GM23248 (cell line): Measurements from ENCODE around the gene NRG4. TPM values are rescaled to one million over a fixed set of nuclear protein-coding genes. Genes with fewer than 3 reads are reported as not detected.

Source experiments
- DNase-seq: peaks from one replicate; pipeline ENCODE4 v3.0.0-alpha.2; 2015
- H2AFZ ChIP-seq: fragments of 200-600 bp; sonication (generic); 2 replicates; pipeline ENCODE4 v1.6.1; 2016; ENCODE audit warnings: antibody characterized with exemption
- H3F3A ChIP-seq: fragments of 200-600 bp; sonication (generic); 2 replicates; pipeline ENCODE4 v1.6.1; 2016; ENCODE audit warnings: mild to moderate bottlenecking, antibody characterized with exemption, mixed run types; ENCODE audit not compliant: insufficient read depth
- H3K27ac ChIP-seq: fragments of 200-600 bp; sonication (generic); 2 replicates; pipeline ENCODE4 v1.5.1; 2016; ENCODE audit warnings: mild to moderate bottlenecking
- H3K27me3 ChIP-seq: fragments of 200-600 bp; sonication (generic); replicated peaks from 2 replicates; pipeline ENCODE4 v1.6.1; 2016; ENCODE audit warnings: mild to moderate bottlenecking; ENCODE audit not compliant: insufficient read depth
- H3K36me3 ChIP-seq: fragments of 200-600 bp; sonication (generic); 2 replicates; pipeline ENCODE4 v1.6.1; 2016; ENCODE audit warnings: low read depth, mild to moderate bottlenecking
- H3K4me1 ChIP-seq: fragments of 200-600 bp; sonication (generic); 2 replicates; pipeline ENCODE4 v1.6.1; 2016; ENCODE audit warnings: mild to moderate bottlenecking; ENCODE audit not compliant: insufficient read depth
- H3K4me2 ChIP-seq: fragments of 200-600 bp; sonication (generic); one replicate; pipeline ENCODE4 v1.6.1; 2016; ENCODE audit warnings: mild to moderate bottlenecking; ENCODE audit not compliant: unreplicated experiment
- H3K4me3 ChIP-seq: fragments of 200-600 bp; sonication (generic); 2 replicates; pipeline ENCODE4 v1.5.1; 2016; ENCODE audit warnings: mild to moderate bottlenecking
- H3K79me2 ChIP-seq: fragments of 200-600 bp; sonication (generic); 2 replicates; pipeline ENCODE4 v1.6.1; 2016; ENCODE audit warnings: mild to moderate bottlenecking; ENCODE audit not compliant: insufficient read depth
- H3K9ac ChIP-seq: fragments of 200-600 bp; sonication (generic); 2 replicates; pipeline ENCODE4 v1.6.1; 2016; ENCODE audit warnings: mild to moderate bottlenecking
- H3K9me2 ChIP-seq: fragments of 200-600 bp; sonication (generic); 2 replicates; pipeline ENCODE4 v1.6.1; 2016; ENCODE audit warnings: mixed run types, mild to moderate bottlenecking, moderate library complexity; ENCODE audit not compliant: insufficient read depth
- H3K9me3 ChIP-seq: fragments of 200-600 bp; sonication (generic); one replicate; pipeline ENCODE4 v1.6.1; 2017; ENCODE audit warnings: low read depth
- H4K20me1 ChIP-seq: fragments of 200-600 bp; sonication (generic); 2 replicates; pipeline ENCODE4 v1.6.0; 2016; ENCODE audit not compliant: insufficient read depth
- EZH2 ChIP-seq: fragments of 200-600 bp; sonication (generic); IDR thresholded peaks from 2 replicates; pipeline ENCODE4 v1.6.1; 2018; ENCODE audit warnings: antibody characterized with exemption, mild to moderate bottlenecking; ENCODE audit not compliant: insufficient read depth, poor library complexity, severe bottlenecking
- EZH2phosphoT487 ChIP-seq: fragments of 200-600 bp; sonication (generic); IDR thresholded peaks from 2 replicates; pipeline ENCODE4 v1.6.1; 2018; ENCODE audit warnings: antibody characterized with exemption, moderate library complexity, mild to moderate bottlenecking, low read depth; ENCODE audit not compliant: insufficient read depth
- WGBS, 2 experiments: methylation state at CpG; one replicate each; pipeline ENCODE4 v1.1.6; 2015 to 2017; ENCODE audit warnings: low lambda C conversion rate in 2 of 2, low coverage in 1 of 2; ENCODE audit errors: missing lambda C conversion rate in 2 of 2; 5-methylcytosine and 5-hydroxymethylcytosine counted together
- in situ Hi-C: fragments of 300-500 bp; cut with MboI; formaldehyde crosslinking; loops from 2 replicates; pipeline ENCODE4 v1.15.0; 2020
- polyA plus RNA-seq: library from polyadenylated mRNA; unstranded; fragments of >200 nt; fragmentation: Nextera tagmentation; extraction: Ambion mirVana; gene quantifications from 2 replicates; pipeline ENCODE4 v1.2.1, GENCODE V29; 2016
- small RNA-seq: library from RNA; depleted of rRNA; stranded (forward); fragments of <200 nt; gene quantifications from one replicate; pipeline ENCODE3, GENCODE V24; 2014; ENCODE audit warnings: low read depth, low replicate concordance
- total RNA-seq: library from RNA; depleted of rRNA; stranded (reverse); fragments of >200 nt; shearing (Covaris generic); gene quantifications from 2 replicates; pipeline ENCODE4 v1.2.3, GENCODE V29; 2014; rRNA removed

NRG4 gene
- total and polyA plus RNA-seq, 2 experiments from 2014 or later, result 0.11 TPM; not detected in 1

DNA sequence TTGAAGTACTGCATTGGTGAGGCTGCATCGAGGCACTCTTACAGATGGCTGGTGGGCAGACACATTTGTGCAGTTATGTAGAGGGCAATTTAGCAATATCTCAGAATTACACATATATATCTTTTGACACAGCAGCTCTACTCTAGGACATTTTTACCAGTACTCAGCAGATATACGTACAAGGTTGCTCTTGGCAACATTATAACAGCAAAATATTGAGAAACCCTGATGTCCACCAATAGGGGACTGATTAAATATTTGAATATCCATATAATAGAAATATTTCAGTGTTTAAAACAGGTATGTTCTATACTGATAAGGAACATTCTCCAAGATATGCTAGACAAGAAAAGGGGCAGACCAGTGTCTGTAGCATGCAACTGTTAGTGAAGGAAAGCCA is 116.5 kb downstream of the NRG4 start:
- Histone ChIP-seq H3K27ac (no peak overlapping the region), H3K36me3 (peaks cover 10% of the 10 kb centered on the region; the same call in 1 of the 2 replicates), H3K4me1 (peaks cover 19% of the 10 kb centered on the region), H3F3A (peaks cover 23% of the 10 kb centered on the region), H3K9ac (no peak overlapping the region), H2AFZ (no peak overlapping the region), H3K79me2 (0 out of 2 replicates have a peak, but pooled peaks cover 6% of the 10 kb centered on the region), H3K9me3 (no peaks in the 10 kb centered on the region), H3K4me2 (no peak overlapping the region), H3K27me3 (no peaks in the 10 kb centered on the region), H3K9me2 (no peaks in the 10 kb centered on the region), H4K20me1 (no peaks in the 10 kb centered on the region), H3K4me3 (no peak overlapping the region)
- TF ChIP-seq EZH2 (no peak), EZH2phosphoT487 (no peak)
- 94 to 98% methylated on average over 2 of the region's 2 CpGs for WGBS, 2 experiments
- DNase-seq, result no peak
- in situ Hi-C loops, result no loop called here

DNA sequence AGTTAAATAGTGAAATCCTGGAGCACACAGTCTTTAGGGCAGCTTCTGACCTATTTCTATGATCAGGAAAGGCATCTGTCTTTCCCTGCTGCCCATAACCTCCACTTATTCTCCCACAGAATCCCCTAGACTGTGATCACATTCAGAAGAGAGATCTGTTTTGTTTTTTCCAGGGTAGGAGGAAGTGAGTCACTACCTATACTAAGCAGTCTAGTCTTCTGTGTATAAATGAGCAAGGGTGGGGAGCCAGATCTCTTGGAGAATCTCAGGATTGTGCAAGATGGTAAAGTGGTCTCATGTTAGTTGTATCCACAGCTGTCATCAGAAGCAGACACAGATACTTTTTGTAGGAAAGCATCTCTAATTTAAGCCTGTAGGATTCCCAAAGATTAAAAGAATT is 120.3 kb downstream of the NRG4 start:
- H3K4me3 ChIP-seq, result 0 out of 2 replicates have a peak overlapping the region, but pooled peaks have one; percentile 4
- H3K27me3 ChIP-seq, result no peaks in the 10 kb centered on the region
- peak overlapping the region; percentile 30 for H2AFZ ChIP-seq
- peaks cover 23% of the 10 kb centered on the region for H3K4me1 ChIP-seq
- peak overlapping the region; percentile 89 for H3K27ac ChIP-seq
- H3K4me2 ChIP-seq, result peak overlapping the region; percentile 42
- no peaks in the 10 kb centered on the region for H3K9me3 ChIP-seq
- DNase-seq, result peak; percentile 90
- H4K20me1 ChIP-seq, result no peaks in the 10 kb centered on the region
- no peak for TF ChIP-seq EZH2
- no peak for TF ChIP-seq EZH2phosphoT487
- peaks cover 25% of the 10 kb centered on the region for H3F3A ChIP-seq
- peak overlapping the region; percentile 43 for H3K9ac ChIP-seq
- no peaks in the 10 kb centered on the region for H3K9me2 ChIP-seq
- H3K36me3 ChIP-seq, result peaks cover 4% of the 10 kb centered on the region; the same call in 1 of the 2 replicates
- H3K79me2 ChIP-seq, result peaks cover 39% of the 10 kb centered on the region
- in situ Hi-C loops, result no loop called here

Small RNAs within 50 kb of the gene (small RNA-seq; reads per million reads assigned to genes)
- not detected for gene RN7SL510P

Other genes starting within 250 kb of the NRG4 start
- gene UBE2Q2, start 169.0 kb downstream of the NRG4 start, total RNA-seq, result 55.4 and 63.6 TPM in 2 replicates
- 41.8 and 44.1 TPM in 2 replicates for gene UBE2Q2, start 169.0 kb downstream of the NRG4 start, polyA plus RNA-seq
- gene FBXO22, start 108.5 kb downstream of the NRG4 start, total RNA-seq, result 35.7 and 37.8 TPM in 2 replicates
- 49.8 and 56.1 TPM in 2 replicates for gene FBXO22, start 108.5 kb downstream of the NRG4 start, polyA plus RNA-seq
- 0.38 TPM in 1 of 2 replicates, not detected in the other for gene TMEM266, start 47.6 kb upstream of the NRG4 start, total RNA-seq
- 0.10 TPM in 1 of 2 replicates, not detected in the other for gene TMEM266, start 47.6 kb upstream of the NRG4 start, polyA plus RNA-seq